Measurements from ENCODE around the gene ANKRD33.

ANKRD33 gene

DNA sequence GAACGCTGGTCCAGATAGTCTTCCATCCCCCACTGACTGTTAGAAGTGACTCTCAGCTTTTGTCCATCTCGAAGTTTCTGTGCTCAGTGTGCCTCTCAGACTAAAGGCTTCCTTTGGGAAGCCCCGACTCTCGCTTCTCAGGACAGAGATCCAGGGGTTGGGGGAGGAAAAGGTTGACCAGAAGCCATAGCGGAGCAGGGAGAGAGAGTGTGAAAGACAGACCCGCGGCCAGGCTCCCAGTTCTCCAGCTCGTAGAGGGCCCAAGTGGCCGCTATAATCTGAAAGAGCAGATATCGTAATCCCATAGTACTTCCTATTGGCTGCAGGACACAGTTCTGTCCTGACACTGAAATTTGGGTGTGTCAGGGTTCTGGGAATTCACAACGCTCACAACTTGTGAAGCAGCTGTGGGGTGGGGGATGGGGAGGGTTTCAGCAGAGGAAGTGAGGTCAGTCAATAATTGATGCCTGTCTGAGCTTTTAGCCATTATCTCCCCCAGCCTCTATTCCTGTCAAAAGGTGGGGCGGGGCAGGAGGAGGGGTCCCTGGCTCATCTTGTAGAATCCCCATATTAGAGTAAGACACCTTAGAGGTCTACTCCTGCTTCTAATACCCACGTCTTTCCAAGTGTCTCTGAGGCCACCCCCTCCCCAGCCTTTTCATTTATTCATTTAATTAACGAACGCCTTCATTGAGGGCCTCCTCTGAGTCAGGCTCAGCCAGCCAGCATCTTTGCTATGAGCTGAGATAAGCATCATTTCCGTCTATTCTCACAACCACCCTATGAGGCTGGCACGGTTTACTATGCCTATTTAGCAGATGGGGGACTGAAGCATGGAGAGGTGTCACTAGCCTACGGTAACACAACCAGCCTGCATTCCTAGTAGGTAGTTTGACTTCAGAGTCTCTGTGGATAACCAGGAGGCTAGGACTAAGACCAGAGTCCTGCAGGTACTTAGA, 17.8 kb downstream of the ANKRD33 start:
- ATAC-seq = no peak
- TF ChIP-seq CSDC2 (CRISPR knock-in tag; IDR thresholded peaks at IDR 0.05) (no peak), TCF4 (CRISPR knock-in tag; IDR thresholded peaks at IDR 0.05; ENCODE audit: borderline replicate concordance) (no peak), ESRRG (CRISPR knock-in tag; IDR thresholded peaks at IDR 0.05) (no peak), OSR1 (CRISPR knock-in tag; IDR thresholded peaks at IDR 0.05) (no peak), ZC3H10 (CRISPR knock-in tag; IDR thresholded peaks at IDR 0.05) (no peak), ZFP30 (CRISPR knock-in tag; IDR thresholded peaks at IDR 0.05) (no peak), RARB (CRISPR knock-in tag; IDR thresholded peaks at IDR 0.05) (no peak), ZNF70 (CRISPR knock-in tag; IDR thresholded peaks at IDR 0.05) (no peak), BACH2 (CRISPR knock-in tag; IDR thresholded peaks at IDR 0.05; ENCODE audit: borderline replicate concordance) (no peak), ISL1 (CRISPR knock-in tag; IDR thresholded peaks at IDR 0.05) (no peak), TOX (CRISPR knock-in tag; IDR thresholded peaks at IDR 0.05; ENCODE audit: borderline replicate concordance) (no peak), ZNF565 (CRISPR knock-in tag; conservative IDR thresholded peaks at IDR 0.05; ENCODE audit: low read depth) (no peak), ZFP3 (CRISPR knock-in tag; IDR thresholded peaks at IDR 0.05) (no peak), ARNTL (CRISPR knock-in tag; IDR thresholded peaks at IDR 0.05; ENCODE audit: borderline replicate concordance, low read depth) (no peak), ZNF8 (CRISPR knock-in tag; IDR thresholded peaks at IDR 0.05) (no peak), SNAI2 (CRISPR knock-in tag; IDR thresholded peaks at IDR 0.05) (no peak)
- TF ChIP-seq, protein P1, sequence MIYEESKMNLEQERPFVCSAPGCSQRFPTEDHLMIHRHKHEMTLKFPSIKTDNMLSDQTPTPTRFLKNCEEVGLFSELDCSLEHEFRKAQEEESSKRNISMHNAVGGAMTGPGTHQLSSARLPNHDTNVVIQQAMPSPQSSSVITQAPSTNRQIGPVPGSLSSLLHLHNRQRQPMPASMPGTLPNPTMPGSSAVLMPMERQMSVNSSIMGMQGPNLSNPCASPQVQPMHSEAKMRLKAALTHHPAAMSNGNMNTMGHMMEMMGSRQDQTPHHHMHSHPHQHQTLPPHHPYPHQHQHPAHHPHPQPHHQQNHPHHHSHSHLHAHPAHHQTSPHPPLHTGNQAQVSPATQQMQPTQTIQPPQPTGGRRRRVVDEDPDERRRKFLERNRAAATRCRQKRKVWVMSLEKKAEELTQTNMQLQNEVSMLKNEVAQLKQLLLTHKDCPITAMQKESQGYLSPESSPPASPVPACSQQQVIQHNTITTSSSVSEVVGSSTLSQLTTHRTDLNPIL (CRISPR knock-in tag; IDR thresholded peaks at IDR 0.05; ENCODE audit: low read depth) = no peak
- TF ChIP-seq, protein P2, sequence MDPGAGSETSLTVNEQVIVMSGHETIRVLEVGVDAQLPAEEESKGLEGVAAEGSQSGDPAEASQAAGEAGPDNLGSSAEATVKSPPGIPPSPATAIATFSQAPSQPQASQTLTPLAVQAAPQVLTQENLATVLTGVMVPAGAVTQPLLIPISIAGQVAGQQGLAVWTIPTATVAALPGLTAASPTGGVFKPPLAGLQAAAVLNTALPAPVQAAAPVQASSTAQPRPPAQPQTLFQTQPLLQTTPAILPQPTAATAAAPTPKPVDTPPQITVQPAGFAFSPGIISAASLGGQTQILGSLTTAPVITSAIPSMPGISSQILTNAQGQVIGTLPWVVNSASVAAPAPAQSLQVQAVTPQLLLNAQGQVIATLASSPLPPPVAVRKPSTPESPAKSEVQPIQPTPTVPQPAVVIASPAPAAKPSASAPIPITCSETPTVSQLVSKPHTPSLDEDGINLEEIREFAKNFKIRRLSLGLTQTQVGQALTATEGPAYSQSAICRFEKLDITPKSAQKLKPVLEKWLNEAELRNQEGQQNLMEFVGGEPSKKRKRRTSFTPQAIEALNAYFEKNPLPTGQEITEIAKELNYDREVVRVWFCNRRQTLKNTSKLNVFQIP (CRISPR knock-in tag; IDR thresholded peaks at IDR 0.05; ENCODE audit: borderline replicate concordance, low read depth) = no peak
- TF ChIP-seq, protein P3, sequence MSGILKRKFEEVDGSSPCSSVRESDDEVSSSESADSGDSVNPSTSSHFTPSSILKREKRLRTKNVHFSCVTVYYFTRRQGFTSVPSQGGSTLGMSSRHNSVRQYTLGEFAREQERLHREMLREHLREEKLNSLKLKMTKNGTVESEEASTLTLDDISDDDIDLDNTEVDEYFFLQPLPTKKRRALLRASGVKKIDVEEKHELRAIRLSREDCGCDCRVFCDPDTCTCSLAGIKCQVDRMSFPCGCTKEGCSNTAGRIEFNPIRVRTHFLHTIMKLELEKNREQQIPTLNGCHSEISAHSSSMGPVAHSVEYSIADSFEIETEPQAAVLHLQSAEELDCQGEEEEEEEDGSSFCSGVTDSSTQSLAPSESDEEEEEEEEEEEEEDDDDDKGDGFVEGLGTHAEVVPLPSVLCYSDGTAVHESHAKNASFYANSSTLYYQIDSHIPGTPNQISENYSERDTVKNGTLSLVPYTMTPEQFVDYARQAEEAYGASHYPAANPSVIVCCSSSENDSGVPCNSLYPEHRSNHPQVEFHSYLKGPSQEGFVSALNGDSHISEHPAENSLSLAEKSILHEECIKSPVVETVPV (CRISPR knock-in tag; IDR thresholded peaks at IDR 0.05) = no peak
- TF ChIP-seq, protein P4, sequence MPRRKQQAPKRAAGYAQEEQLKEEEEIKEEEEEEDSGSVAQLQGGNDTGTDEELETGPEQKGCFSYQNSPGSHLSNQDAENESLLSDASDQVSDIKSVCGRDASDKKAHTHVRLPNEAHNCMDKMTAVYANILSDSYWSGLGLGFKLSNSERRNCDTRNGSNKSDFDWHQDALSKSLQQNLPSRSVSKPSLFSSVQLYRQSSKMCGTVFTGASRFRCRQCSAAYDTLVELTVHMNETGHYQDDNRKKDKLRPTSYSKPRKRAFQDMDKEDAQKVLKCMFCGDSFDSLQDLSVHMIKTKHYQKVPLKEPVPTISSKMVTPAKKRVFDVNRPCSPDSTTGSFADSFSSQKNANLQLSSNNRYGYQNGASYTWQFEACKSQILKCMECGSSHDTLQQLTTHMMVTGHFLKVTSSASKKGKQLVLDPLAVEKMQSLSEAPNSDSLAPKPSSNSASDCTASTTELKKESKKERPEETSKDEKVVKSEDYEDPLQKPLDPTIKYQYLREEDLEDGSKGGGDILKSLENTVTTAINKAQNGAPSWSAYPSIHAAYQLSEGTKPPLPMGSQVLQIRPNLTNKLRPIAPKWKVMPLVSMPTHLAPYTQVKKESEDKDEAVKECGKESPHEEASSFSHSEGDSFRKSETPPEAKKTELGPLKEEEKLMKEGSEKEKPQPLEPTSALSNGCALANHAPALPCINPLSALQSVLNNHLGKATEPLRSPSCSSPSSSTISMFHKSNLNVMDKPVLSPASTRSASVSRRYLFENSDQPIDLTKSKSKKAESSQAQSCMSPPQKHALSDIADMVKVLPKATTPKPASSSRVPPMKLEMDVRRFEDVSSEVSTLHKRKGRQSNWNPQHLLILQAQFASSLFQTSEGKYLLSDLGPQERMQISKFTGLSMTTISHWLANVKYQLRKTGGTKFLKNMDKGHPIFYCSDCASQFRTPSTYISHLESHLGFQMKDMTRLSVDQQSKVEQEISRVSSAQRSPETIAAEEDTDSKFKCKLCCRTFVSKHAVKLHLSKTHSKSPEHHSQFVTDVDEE (CRISPR knock-in tag; IDR thresholded peaks at IDR 0.05) = no peak

DNA sequence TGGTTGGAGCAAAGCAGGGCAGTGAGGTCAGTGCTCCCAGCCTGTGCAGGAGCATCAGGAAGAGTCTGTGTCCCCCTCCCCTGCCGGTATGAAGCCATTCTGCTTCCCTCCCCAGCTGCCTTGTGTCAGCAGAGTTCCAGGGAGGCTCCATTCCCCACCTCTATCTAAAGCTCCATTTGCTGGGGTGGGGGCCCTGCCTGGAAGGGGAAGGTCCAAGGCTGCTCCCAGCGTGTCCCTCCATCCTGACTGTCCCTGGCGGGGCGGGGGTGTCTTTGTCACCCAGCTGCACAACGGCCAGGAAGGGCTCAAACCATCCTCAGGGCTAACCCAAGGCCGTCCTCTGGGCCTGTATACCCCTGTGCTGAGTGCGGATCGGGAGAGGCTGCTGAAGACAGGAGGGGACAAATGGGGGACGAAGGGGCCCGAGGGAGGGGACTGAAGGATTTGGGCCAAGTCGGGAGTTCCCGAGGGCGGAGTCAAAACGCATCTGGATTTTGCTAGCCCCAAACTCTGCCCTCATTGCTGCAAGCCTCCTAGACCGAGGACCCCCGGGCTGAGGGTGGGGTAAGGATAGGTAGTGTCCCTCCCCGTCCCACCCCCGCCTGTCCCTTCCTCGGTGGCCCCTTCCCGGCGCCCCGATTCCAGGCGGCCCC, 18.7 kb downstream of the ANKRD33 start:
- TF ChIP-seq, protein P2 (CRISPR knock-in tag; IDR thresholded peaks at IDR 0.05; ENCODE audit: borderline replicate concordance, low read depth) = no peak
- TF ChIP-seq GLIS3 (CRISPR knock-in tag; IDR thresholded peaks at IDR 0.05) (no peak), SNAI2 (CRISPR knock-in tag; IDR thresholded peaks at IDR 0.05) (no peak), RARB (CRISPR knock-in tag; IDR thresholded peaks at IDR 0.05) (no peak), ZC3H10 (CRISPR knock-in tag; IDR thresholded peaks at IDR 0.05) (no peak), ZNF565 (CRISPR knock-in tag; conservative IDR thresholded peaks at IDR 0.05; ENCODE audit: low read depth) (no peak)
- ATAC-seq = no peak
